Memory B cell (primary cell): ENCODE measurements around the gene STXBP2.
A peak's percentile ranks its signal among the peaks of the same experiment; 100 is the strongest.

ENCODE experiments used
- ATAC-seq: fragments of 150-1000 bp; cut with Tn5 transposase; 2 replicates; pipeline ENCODE4 v1.10.0; 2021; ENCODE audit warnings: low read depth, mild to moderate bottlenecking, moderate library complexity
- DNase-seq, 2 donors: peaks; one replicate each; pipeline ENCODE4 v3.0.0; 2022; ENCODE audit warnings: low spot score in 2 of 2
- H3K27ac Mint-ChIP-seq: one replicate; pipeline ENCODE4 v1.8.0; 2022; ENCODE audit warnings: mild to moderate bottlenecking, moderate library complexity, mixed read lengths
- H3K27me3 Mint-ChIP-seq: one replicate; pipeline ENCODE4 v1.8.0; 2022; ENCODE audit warnings: mixed read lengths
- H3K36me3 Mint-ChIP-seq: one replicate; pipeline ENCODE4 v1.8.0; 2022; ENCODE audit warnings: mild to moderate bottlenecking, mixed read lengths
- H3K4me1 Mint-ChIP-seq: one replicate; pipeline ENCODE4 v1.8.0; 2022; ENCODE audit warnings: mixed read lengths
- H3K4me3 Mint-ChIP-seq: one replicate; pipeline ENCODE4 v1.8.0; 2022; ENCODE audit warnings: mild to moderate bottlenecking, moderate library complexity, mixed read lengths
- H3K9me3 Mint-ChIP-seq: one replicate; pipeline ENCODE4 v1.8.0; 2022; ENCODE audit warnings: mixed read lengths

STXBP2 gene

DNA sequence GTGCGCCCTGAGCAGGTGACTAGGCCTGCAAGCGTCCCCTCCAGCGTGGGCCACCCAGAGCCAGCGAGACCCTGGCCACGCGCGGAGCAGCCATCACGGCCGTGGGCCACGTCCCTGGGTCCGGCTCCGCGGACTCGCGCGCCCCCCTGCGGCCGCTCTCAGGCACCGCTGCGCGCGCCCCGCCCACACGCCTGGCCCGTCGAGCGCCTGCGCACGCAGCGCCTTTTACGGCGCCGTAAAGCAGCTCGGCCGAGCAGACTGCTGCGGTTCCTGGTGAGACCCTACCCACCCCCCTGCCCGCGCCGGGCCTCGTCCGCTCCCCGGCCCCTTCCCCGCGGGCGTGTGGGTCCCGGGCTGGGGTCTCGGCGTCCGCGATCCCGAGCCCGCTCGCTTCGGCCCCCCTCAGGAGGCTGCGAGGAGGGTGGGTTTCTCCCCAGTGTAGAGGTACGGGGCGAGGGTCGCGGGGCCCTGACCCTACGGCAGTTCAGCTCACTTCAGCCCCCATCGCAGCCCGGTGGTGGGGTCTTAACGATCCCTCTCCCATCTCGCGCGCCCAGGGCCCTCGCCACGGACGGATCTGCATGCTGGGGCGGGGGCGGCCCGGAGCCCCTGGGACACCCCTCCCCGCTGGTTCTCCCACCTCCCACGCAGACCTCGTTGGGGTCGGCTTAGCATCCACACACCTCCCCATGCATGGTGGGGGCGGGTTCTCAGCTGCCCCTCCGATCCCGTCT, 43.9 kb downstream of the STXBP2 start, which contains the start of gene TRAPPC5:
TSS of gene TRAPPC5 (plus strand) at position 228 of the 734 bp plus-strand sequence. CDS start 1,421 bp downstream, outside the sequence.
- H3K9me3 Mint-ChIP-seq: no peaks in the 10 kb centered on the region
- DNase-seq: peak; percentile 86 to 94
- peak within 1 kb of the TSS; percentile 97 for H3K4me3 Mint-ChIP-seq
- peaks cover 48% of the 10 kb centered on the region for H3K4me1 Mint-ChIP-seq
- ATAC-seq: peak; percentile 48
- peaks cover 9% of the 10 kb centered on the region for H3K36me3 Mint-ChIP-seq
- H3K27me3 Mint-ChIP-seq: peaks cover 16% of the 10 kb centered on the region
- peak within 1 kb of the TSS; percentile 93 for H3K27ac Mint-ChIP-seq

GRCh38 chr19:7681340-7682174, 44.6 kb downstream of the STXBP2 start:
- Mint-ChIP-seq H3K27me3 (peaks cover 14% of the 10 kb centered on the region), H3K4me1 (peaks cover 40% of the 10 kb centered on the region), H3K36me3 (peaks cover 9% of the 10 kb centered on the region), H3K27ac (peak overlapping the region; percentile 93), H3K9me3 (no peaks in the 10 kb centered on the region), H3K4me3 (peak overlapping the region; percentile 97)
- DNase-seq (peak; percentile 74 to 80), ATAC-seq (peak; percentile 52)

DNA sequence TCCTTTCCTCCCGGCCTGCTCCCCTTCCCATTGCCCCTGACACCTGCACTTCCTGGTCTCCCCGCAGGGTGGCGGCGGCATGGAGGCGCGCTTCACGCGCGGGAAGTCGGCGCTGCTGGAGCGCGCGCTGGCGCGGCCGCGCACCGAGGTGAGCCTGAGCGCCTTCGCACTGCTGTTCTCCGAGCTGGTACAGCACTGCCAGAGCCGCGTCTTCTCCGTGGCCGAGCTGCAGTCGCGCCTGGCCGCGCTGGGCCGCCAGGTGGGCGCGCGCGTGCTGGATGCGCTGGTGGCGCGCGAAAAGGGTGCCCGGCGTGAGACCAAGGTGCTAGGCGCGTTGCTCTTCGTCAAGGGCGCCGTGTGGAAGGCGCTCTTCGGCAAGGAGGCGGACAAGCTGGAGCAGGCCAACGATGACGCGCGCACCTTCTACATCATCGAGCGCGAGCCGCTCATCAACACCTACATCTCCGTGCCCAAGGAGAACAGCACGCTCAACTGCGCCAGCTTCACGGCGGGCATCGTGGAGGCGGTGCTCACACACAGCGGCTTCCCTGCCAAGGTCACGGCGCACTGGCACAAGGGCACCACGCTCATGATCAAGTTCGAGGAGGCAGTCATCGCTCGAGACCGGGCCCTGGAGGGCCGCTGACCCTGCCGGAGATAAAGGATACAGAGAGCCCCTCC, 45.4 kb downstream of the STXBP2 start:
- Mint-ChIP-seq H3K4me1 (peaks cover 36% of the 10 kb centered on the region), H3K27ac (peak overlapping the region; percentile 93), H3K4me3 (peak overlapping the region; percentile 97), H3K27me3 (peaks cover 10% of the 10 kb centered on the region), H3K9me3 (no peaks in the 10 kb centered on the region), H3K36me3 (peaks cover 9% of the 10 kb centered on the region)
- ATAC-seq (no peak), DNase-seq (no peak)

- Mint-ChIP-seq H3K4me1 (peaks cover 17% of the 10 kb centered on the region), H3K27ac (peak overlapping the region; percentile 7), H3K9me3 (no peaks in the 10 kb centered on the region), H3K27me3 (no peaks in the 10 kb centered on the region), H3K4me3 (no peak overlapping the region), H3K36me3 (peaks cover 12% of the 10 kb centered on the region)
- no peak for DNase-seq
- no peak for ATAC-seq
These were observed 48.9 kb downstream of the STXBP2 start for GRCh38 chr19:7685546-7686445.

- Mint-ChIP-seq H3K4me3 (no peak overlapping the region), H3K36me3 (peaks cover 9% of the 10 kb centered on the region), H3K27ac (peak overlapping the region; percentile 28), H3K27me3 (no peaks in the 10 kb centered on the region), H3K9me3 (no peaks in the 10 kb centered on the region), H3K4me1 (peaks cover 12% of the 10 kb centered on the region)
- ATAC-seq: no peak
- DNase-seq: no peak
These were observed 50.3 kb downstream of the STXBP2 start for GRCh38 chr19:7687177-7687576.

GRCh38 chr19:7689165-7689564, 52.3 kb downstream of the STXBP2 start:
- Mint-ChIP-seq H3K36me3 (peaks cover 3% of the 10 kb centered on the region), H3K27me3 (no peaks in the 10 kb centered on the region), H3K4me3 (no peak overlapping the region), H3K27ac (no peak overlapping the region), H3K9me3 (no peaks in the 10 kb centered on the region), H3K4me1 (peaks cover 10% of the 10 kb centered on the region)
- DNase-seq: no peak
- no peak for ATAC-seq

DNA sequence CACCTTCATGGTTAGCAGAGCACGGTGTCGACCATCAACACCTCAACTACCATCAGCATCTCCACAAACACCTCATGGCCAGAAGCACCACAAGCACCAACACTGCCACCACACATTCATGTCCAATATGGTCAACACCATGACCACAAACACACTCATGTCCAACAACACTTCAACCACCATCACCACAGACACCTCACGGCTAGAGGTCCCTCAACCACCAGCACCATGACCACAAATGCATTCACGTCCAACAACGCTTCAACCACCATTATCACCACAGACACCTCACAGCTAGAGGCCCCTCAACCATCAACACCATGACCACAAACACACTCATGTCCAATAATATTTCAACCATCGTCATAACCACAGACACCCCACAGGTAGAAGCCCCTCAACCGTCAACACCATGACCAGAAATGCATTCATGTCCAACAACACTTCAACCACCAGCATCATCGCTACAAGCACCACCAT, 53.9 kb downstream of the STXBP2 start:
- H3K36me3 Mint-ChIP-seq: peaks cover 3% of the 10 kb centered on the region
- no peak overlapping the region for H3K4me3 Mint-ChIP-seq
- H3K27me3 Mint-ChIP-seq: no peaks in the 10 kb centered on the region
- DNase-seq (no peak), ATAC-seq (no peak)
- no peaks in the 10 kb centered on the region for H3K9me3 Mint-ChIP-seq
- H3K4me1 Mint-ChIP-seq: peaks cover 14% of the 10 kb centered on the region
- no peak overlapping the region for H3K27ac Mint-ChIP-seq

DNA sequence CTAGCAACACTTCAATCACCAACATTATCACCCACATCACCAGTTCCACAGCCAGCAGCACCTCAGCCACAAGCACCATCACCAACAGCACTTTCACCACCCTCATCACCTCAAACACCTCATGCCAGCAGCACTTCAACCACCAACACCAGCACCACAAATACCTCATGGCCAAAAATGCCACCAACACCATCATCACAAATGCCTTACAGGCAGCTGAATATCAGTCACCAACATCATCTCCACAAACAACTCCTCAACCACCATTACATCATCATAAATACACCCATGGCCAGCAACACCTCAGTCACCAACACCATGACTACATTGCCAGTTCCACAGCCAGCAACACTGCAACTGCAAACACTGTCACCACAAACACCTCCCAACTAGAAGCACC, 54.6 kb downstream of the STXBP2 start:
- Mint-ChIP-seq H3K27ac (no peak overlapping the region), H3K9me3 (no peaks in the 10 kb centered on the region), H3K36me3 (peaks cover 5% of the 10 kb centered on the region), H3K4me3 (no peak overlapping the region), H3K27me3 (no peaks in the 10 kb centered on the region), H3K4me1 (peaks cover 15% of the 10 kb centered on the region)
- ATAC-seq: no peak
- DNase-seq: no peak

DNA sequence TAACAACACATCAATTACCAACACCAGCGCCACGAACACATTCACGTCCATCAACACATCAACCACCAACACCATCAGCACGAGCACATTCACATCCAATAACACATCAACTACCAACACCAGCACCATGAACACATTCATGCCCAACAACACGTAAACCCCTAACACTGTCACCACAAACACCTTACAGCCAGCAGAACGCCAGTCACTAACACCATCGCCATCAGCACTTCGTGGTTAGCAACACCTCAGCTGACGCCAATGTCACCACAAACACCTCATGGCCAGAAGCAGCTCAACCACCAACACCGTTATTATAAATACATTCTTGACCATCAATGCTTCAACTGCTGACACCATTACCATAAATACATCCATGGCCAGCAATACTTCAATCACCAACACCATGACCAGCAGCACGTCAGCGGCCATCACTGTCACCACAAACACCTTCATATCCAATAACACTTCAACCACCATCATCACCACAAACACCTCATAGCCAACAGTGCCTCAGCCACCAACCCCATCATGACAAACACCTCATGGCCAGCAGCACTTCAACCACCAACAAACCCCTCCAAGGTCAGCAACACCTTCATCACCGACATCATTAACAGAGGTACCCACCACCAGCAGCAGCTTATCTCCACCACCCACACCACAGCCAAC, 55.6 kb downstream of the STXBP2 start:
- H3K27ac Mint-ChIP-seq: no peak overlapping the region
- no peaks in the 10 kb centered on the region for H3K27me3 Mint-ChIP-seq
- H3K4me1 Mint-ChIP-seq: peaks cover 15% of the 10 kb centered on the region
- ATAC-seq (no peak), DNase-seq (no peak)
- no peak overlapping the region for H3K4me3 Mint-ChIP-seq
- no peaks in the 10 kb centered on the region for H3K9me3 Mint-ChIP-seq
- peaks cover 7% of the 10 kb centered on the region for H3K36me3 Mint-ChIP-seq

DNA sequence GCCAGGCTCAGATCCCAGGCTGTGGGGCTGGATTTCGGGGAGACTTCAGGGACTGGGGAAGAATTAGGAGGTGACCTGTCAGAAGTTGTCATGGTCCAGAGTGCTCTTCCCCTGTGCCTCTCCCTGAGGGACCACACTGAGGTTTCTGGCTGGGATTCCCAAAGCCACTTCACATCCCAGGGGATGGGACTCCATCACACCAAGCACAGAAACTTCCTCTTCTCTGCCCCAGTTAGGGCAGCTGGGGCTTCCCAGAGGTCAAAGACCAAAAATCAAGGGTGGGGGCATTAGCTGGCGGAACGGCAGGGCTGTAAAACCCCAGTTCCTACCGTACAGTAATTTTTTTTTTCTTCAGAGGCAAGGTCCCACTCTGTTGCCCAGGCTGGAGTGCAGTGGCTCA, 57.6 kb downstream of the STXBP2 start:
- DNase-seq (peak in 1 of 2 donors; percentile 48), ATAC-seq (peak; percentile 85)
- Mint-ChIP-seq H3K27ac (peak overlapping the region; percentile 62), H3K4me3 (peak overlapping the region; percentile 16), H3K27me3 (no peaks in the 10 kb centered on the region), H3K36me3 (peaks cover 7% of the 10 kb centered on the region), H3K9me3 (no peaks in the 10 kb centered on the region), H3K4me1 (peaks cover 26% of the 10 kb centered on the region)
